ENCODE data around the gene MAML2. TPM values are rescaled to one million over a fixed set of nuclear protein-coding genes. Genes with fewer than 3 reads are reported as not detected.

MAML2 gene
- total RNA-seq, 3 donors from 2014 or later (not counting 1 experiment from before 2014, with no cell fraction given), result 14.2 to 20.5 (median 16.1) TPM

DNA sequence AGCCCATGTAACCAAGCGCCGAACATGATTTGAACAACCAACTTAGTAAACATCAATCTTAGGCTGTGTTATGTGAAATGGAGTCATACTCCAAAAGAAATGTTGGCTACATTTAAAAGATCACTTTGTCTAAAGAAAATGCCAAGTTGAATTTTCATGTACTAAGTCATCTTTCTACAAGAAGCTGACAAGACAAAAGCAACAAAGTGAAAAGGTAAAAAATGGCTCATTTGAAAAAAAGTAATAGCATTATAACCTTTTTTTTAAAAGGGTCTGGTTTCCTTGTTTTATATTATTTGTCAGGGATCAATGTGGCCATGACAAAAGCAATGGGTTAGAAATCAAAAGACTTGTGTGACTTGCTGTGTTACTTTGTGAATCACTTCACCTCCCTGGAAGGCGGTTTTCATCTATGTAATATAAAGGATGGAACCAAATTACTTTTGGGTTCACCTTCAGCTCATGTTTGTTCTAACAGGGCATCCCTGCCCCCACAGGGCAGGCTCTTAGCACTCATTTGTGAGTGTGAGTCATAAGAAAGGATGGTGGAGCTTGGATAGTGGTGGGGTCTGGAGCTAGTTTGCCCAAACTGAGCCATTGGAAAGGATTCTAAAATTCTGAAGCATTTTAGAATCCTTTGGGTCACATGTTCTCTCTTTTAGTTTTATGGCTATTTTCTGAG is 287.1 kb downstream of the MAML2 start:
- WGBS (ENCODE audit: insufficient coverage), result 82% methylated on average over 1 of the region's 3 CpGs
- H3K27ac ChIP-seq (ENCODE audit: low read length), result no peak overlapping the region
- ATAC-seq (no peak), DNase-seq (peak in 1 of 2 donors; percentile 11)
- no peaks in the 10 kb centered on the region for H3K9me3 ChIP-seq (ENCODE audit: control insufficient read depth, insufficient read depth, low read length)
- intact Hi-C loops (cut with micrococcal nuclease), result loop anchor here (1.0 to 10.0 kb wide), 3 partner anchors 189 to 337 kb away; partner anchors contain the start of gene MAML2
- H3K4me1 ChIP-seq (ENCODE audit: control insufficient read depth, insufficient read depth, low read length), result no peaks in the 10 kb centered on the region
- Mint-ChIP-seq H3K9me3 (no peaks in the 10 kb centered on the region), H3K27me3 (ENCODE audit: low read depth in 2 of 2) (no peaks in the 10 kb centered on the region), H3K4me3 (no peak overlapping the region), H3K36me3 (no peaks in the 10 kb centered on the region), H3K4me1 (peaks cover 5% of the 10 kb centered on the region in 2 donors), H3K27ac (no peak overlapping the region)
- H3K4me3 ChIP-seq (ENCODE audit: low read length), result no peak overlapping the region
- H3K27me3 ChIP-seq (ENCODE audit: control insufficient read depth, insufficient read depth, low read length), result no peaks in the 10 kb centered on the region
- TF ChIP-seq, protein P1, sequence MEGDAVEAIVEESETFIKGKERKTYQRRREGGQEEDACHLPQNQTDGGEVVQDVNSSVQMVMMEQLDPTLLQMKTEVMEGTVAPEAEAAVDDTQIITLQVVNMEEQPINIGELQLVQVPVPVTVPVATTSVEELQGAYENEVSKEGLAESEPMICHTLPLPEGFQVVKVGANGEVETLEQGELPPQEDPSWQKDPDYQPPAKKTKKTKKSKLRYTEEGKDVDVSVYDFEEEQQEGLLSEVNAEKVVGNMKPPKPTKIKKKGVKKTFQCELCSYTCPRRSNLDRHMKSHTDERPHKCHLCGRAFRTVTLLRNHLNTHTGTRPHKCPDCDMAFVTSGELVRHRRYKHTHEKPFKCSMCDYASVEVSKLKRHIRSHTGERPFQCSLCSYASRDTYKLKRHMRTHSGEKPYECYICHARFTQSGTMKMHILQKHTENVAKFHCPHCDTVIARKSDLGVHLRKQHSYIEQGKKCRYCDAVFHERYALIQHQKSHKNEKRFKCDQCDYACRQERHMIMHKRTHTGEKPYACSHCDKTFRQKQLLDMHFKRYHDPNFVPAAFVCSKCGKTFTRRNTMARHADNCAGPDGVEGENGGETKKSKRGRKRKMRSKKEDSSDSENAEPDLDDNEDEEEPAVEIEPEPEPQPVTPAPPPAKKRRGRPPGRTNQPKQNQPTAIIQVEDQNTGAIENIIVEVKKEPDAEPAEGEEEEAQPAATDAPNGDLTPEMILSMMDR (IDR thresholded peaks at IDR 0.05), result no peak
- no peaks in the 10 kb centered on the region for H3K36me3 ChIP-seq (ENCODE audit: control insufficient read depth, insufficient read depth, low read length)

DNA sequence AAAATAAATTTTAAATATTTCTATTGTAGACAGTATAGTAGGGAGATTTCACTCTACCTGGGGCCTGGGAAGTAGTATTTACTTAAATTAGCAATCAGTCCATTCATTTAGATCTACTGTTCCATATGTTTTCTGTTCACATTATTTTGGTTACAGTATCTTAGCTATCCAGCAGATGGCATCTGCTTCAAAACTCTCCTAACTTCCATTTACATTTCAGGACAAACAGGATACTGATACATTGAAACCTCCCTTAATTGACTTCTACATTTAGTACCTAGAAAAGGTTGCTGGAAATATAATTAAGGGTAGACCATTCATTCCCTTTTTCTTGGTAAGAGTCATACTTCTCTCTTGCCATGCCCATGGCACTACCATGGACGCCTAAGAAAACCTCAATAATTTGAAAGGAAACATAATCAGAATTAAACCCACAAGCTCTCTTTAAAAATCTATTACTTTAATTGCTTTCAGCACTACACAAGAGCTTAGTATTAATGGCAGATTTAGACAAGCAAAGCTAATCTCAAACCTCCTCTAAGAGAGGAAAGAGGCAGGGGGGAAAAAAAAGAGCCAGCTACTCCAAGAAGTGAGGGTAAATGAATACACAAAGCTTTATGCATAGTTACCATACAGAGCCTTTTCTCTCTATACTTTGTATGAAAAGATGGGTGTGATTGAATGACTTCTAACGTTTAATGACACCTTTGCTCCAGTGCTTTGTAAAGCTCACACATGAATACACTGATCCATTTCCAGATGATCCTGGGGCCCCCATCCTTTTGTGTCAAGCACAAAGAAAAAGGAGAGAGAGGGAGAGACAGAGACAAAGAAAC is 287.9 kb downstream of the MAML2 start:
- H3K36me3 ChIP-seq (ENCODE audit: control insufficient read depth, insufficient read depth, low read length), result no peaks in the 10 kb centered on the region
- no peak overlapping the region for H3K4me3 ChIP-seq (ENCODE audit: low read length)
- Mint-ChIP-seq H3K36me3 (no peaks in the 10 kb centered on the region), H3K4me1 (peaks cover 5% of the 10 kb centered on the region in 2 donors), H3K27ac (no peak overlapping the region), H3K4me3 (no peak overlapping the region), H3K9me3 (no peaks in the 10 kb centered on the region), H3K27me3 (ENCODE audit: low read depth in 2 of 2) (no peaks in the 10 kb centered on the region)
- intact Hi-C loops (cut with micrococcal nuclease), result loop anchor here (1.0 to 10.0 kb wide), 3 partner anchors 190 to 338 kb away; partner anchors contain the start of gene MAML2
- WGBS (ENCODE audit: insufficient coverage), result 86% methylated on average over 1 of the region's 2 CpGs
- H3K27me3 ChIP-seq (ENCODE audit: control insufficient read depth, insufficient read depth, low read length), result no peaks in the 10 kb centered on the region
- peak in 1 of 2 donors; percentile 59 for DNase-seq
- no peaks in the 10 kb centered on the region for H3K4me1 ChIP-seq (ENCODE audit: control insufficient read depth, insufficient read depth, low read length)
- no peak overlapping the region for H3K27ac ChIP-seq (ENCODE audit: low read length)
- ATAC-seq, result peak; percentile 54 to 65 (median 62)
- TF ChIP-seq, protein P1 (IDR thresholded peaks at IDR 0.05), result peak; percentile 66
- H3K9me3 ChIP-seq (ENCODE audit: control insufficient read depth, insufficient read depth, low read length), result no peaks in the 10 kb centered on the region

DNA sequence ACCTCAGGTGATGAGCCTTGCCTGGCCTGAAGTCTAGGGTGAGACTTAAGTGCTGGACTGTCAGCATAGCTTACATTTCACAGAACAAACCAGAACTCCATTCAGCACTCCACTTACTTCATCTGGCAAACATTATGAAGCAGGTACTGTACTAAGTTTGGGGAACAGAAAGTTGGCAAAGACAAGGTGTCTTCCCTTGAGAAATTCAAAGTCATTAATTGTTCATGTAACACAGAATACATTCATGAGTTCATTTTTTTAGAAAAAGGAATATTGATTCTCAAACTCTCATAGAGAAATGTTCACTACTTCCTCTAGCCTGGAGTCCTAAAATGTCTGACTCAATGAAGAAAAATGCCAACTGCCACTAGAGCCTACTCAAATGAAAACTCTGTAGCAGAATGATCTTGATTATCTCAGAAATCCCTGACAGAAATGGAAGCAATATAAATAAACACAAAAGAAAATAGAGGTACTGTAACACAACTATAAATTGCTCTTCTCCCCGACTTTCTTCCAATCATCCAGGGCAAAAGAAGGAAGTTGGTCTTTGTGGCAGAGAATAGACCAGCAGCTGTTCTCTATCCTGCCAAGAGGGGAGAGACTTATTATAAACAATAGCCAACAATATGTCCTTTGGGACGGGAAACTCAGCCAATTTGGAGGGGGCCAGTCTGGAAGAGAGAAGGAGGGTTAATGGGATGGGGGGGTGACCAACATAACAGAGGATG is 289.9 kb downstream of the MAML2 start:
- no peak overlapping the region for H3K4me3 ChIP-seq (ENCODE audit: low read length)
- ATAC-seq (no peak), DNase-seq (no peak)
- Mint-ChIP-seq H3K36me3 (no peaks in the 10 kb centered on the region), H3K4me1 (peaks cover 5% of the 10 kb centered on the region in 2 donors), H3K4me3 (no peak overlapping the region), H3K27me3 (ENCODE audit: low read depth in 2 of 2) (no peaks in the 10 kb centered on the region), H3K27ac (no peak overlapping the region), H3K9me3 (no peaks in the 10 kb centered on the region)
- no CpG with 5 or more reads among the region's 2 CpGs for WGBS (ENCODE audit: insufficient coverage)
- no peaks in the 10 kb centered on the region for H3K4me1 ChIP-seq (ENCODE audit: control insufficient read depth, insufficient read depth, low read length)
- no peaks in the 10 kb centered on the region for H3K36me3 ChIP-seq (ENCODE audit: control insufficient read depth, insufficient read depth, low read length)
- intact Hi-C loops (cut with micrococcal nuclease), result loop anchor here (10.0 kb wide), 1 partner anchor 192 kb away; no protein-coding TSS in a partner anchor
- H3K9me3 ChIP-seq (ENCODE audit: control insufficient read depth, insufficient read depth, low read length), result no peaks in the 10 kb centered on the region
- TF ChIP-seq, protein P1 (IDR thresholded peaks at IDR 0.05), result no peak
- no peak overlapping the region for H3K27ac ChIP-seq (ENCODE audit: low read length)
- no peaks in the 10 kb centered on the region for H3K27me3 ChIP-seq (ENCODE audit: control insufficient read depth, insufficient read depth, low read length)
